Fibroblast of lung (primary cell): Measurements from ENCODE around the gene PNPLA3. TPM values are rescaled to one million over a fixed set of nuclear protein-coding genes. Genes with fewer than 3 reads are reported as not detected.

ENCODE experiments used
- DNase-seq, 2 donors: peaks; one replicate each; pipeline versions ENCODE4 v3.0.0 to v3.0.0-alpha.2; 2010; ENCODE audit warnings: low read depth in 2 of 2
- H2AFZ ChIP-seq: 2 replicates; pipeline ENCODE4 v1.5.1; 2012; ENCODE audit warnings: low read length, control low read depth, inconsistent platforms
- H3K27ac ChIP-seq: 2 replicates; pipeline ENCODE4 v1.5.1; 2011; ENCODE audit warnings: low read length, control low read depth; ENCODE audit not compliant: insufficient read depth
- H3K27me3 ChIP-seq: 2 replicates; pipeline ENCODE4 v1.5.1; 2011; ENCODE audit warnings: mild to moderate bottlenecking, low read length; ENCODE audit not compliant: control insufficient read depth, insufficient read depth
- H3K36me3 ChIP-seq: 2 replicates; pipeline ENCODE4 v1.5.1; 2011; ENCODE audit warnings: low read length; ENCODE audit not compliant: control insufficient read depth, insufficient read depth
- H3K4me1 ChIP-seq: 2 replicates; pipeline ENCODE4 v1.5.1; 2011; ENCODE audit warnings: low read length; ENCODE audit not compliant: control insufficient read depth, insufficient read depth; ENCODE audit errors: extremely low read depth
- H3K4me2 ChIP-seq: 2 replicates; pipeline ENCODE4 v1.5.1; 2011; ENCODE audit warnings: low read length, control low read depth; ENCODE audit not compliant: insufficient read depth; ENCODE audit errors: extremely low read depth
- H3K4me3 ChIP-seq, 4 experiments: fragments of 200-600 bp in 1 of 4; sonication (generic) in 1 of 4; replicated peaks in 1 of 4; 2 replicates each; pipeline ENCODE4 v1.5.1; 2011 to 2016; ENCODE audit warnings: low read length in 4 of 4, low read depth in 3 of 4, mild to moderate bottlenecking in 3 of 4, control low read depth in 2 of 4, inconsistent platforms in 1 of 4, mixed read lengths in 1 of 4; ENCODE audit not compliant: insufficient read depth in 1 of 4; ENCODE audit errors: control extremely low read depth in 1 of 4
- H3K79me2 ChIP-seq: 2 replicates; pipeline ENCODE4 v1.5.1; 2012; ENCODE audit warnings: mild to moderate bottlenecking, low read length, inconsistent platforms; ENCODE audit not compliant: control insufficient read depth, insufficient read depth
- H3K9ac ChIP-seq: 2 replicates; pipeline ENCODE4 v1.5.1; 2011; ENCODE audit warnings: mild to moderate bottlenecking, low read length, control low read depth; ENCODE audit not compliant: insufficient read depth
- H3K9me3 ChIP-seq: 2 replicates; pipeline ENCODE4 v1.5.1; 2012; ENCODE audit warnings: low read depth, low read length; ENCODE audit not compliant: control insufficient read depth, insufficient read depth
- H4K20me1 ChIP-seq: 2 replicates; pipeline ENCODE4 v1.5.1; 2011; ENCODE audit warnings: low read length; ENCODE audit not compliant: control insufficient read depth, insufficient read depth; ENCODE audit errors: extremely low read depth
- EZH2 ChIP-seq: IDR thresholded peaks from 2 replicates; pipeline ENCODE4 v1.5.1; 2012; ENCODE audit warnings: low read length, control low read depth, mild to moderate bottlenecking; ENCODE audit errors: missing control alignments
- polyA plus RNA-seq, 2 donors: library from polyadenylated mRNA; depleted of rRNA in 1 of 2; stranded (reverse) in 1 of 2; unstranded in 1 of 2; fragments of >200 nt; gene quantifications; 2 replicates each; pipeline ENCODE4 v1.2.1, GENCODE V29; 2011 to 2012; ENCODE audit warnings: missing spikeins in 1 of 2
- total RNA-seq: library from RNA; depleted of rRNA; stranded (reverse); fragments of >200 nt; gene quantifications from 2 replicates; pipeline ENCODE4 v1.2.1, GENCODE V29; 2014
- TF ChIP-seq, protein P1 (sequence below), 2 donors: IDR thresholded peaks in 1 of 2; conservative IDR thresholded peaks in 1 of 2; 1 replicate in 1 of 2; 2 replicates in 1 of 2; pipeline ENCODE4 v1.5.1; 2011 to 2012; ENCODE audit warnings: low read length in 2 of 2, control low read depth in 1 of 2, inconsistent platforms in 1 of 2, low read depth in 1 of 2, mild to moderate bottlenecking in 1 of 2

Gene PNPLA3
- total and polyA plus RNA-seq, 2 donors (not counting 1 experiment from before 2014, with no cell fraction given) = 6.8 to 12.6 TPM

DNA sequence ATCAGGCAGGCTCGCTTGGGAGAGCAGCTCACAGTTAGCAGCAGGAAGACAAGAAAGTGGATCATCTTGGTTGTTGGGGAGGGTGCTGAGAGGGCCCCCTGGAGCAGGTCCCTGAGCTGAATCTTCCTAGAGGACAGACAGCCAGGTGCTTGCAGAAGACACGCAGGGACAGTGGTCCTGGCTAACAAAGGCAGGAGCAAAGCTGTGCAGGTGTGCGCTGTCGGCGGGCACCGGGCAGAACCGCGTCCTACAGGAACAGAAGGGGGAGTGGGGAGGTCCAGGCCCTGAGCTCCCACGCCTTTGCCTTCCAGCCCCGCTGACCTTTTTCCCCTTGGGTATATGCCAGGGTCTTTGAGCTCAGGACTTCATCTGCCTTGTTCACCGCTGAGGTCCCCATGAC is 70.4 kb downstream of the PNPLA3 start:
- Histone ChIP-seq H4K20me1 (no peaks in the 10 kb centered on the region), H3K4me2 (no peak overlapping the region), H3K4me1 (peaks cover 3% of the 10 kb centered on the region), H3K9me3 (no peaks in the 10 kb centered on the region), H2AFZ (no peak overlapping the region), H3K27me3 (no peaks in the 10 kb centered on the region), H3K36me3 (peaks cover 17% of the 10 kb centered on the region), H3K9ac (no peak overlapping the region), H3K27ac (no peak overlapping the region), H3K79me2 (no peaks in the 10 kb centered on the region), H3K4me3 (no peak overlapping the region)
- TF ChIP-seq EZH2 = no peak
- TF ChIP-seq, protein P1, sequence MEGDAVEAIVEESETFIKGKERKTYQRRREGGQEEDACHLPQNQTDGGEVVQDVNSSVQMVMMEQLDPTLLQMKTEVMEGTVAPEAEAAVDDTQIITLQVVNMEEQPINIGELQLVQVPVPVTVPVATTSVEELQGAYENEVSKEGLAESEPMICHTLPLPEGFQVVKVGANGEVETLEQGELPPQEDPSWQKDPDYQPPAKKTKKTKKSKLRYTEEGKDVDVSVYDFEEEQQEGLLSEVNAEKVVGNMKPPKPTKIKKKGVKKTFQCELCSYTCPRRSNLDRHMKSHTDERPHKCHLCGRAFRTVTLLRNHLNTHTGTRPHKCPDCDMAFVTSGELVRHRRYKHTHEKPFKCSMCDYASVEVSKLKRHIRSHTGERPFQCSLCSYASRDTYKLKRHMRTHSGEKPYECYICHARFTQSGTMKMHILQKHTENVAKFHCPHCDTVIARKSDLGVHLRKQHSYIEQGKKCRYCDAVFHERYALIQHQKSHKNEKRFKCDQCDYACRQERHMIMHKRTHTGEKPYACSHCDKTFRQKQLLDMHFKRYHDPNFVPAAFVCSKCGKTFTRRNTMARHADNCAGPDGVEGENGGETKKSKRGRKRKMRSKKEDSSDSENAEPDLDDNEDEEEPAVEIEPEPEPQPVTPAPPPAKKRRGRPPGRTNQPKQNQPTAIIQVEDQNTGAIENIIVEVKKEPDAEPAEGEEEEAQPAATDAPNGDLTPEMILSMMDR (conservative IDR thresholded peaks at IDR 0.05 in 1 of 2, IDR thresholded peaks at IDR 0.05 in 1 of 2; ENCODE audit: low read depth in 1 of 2, low read length in 2 of 2) = no peak
- DNase-seq = no peak

DNA sequence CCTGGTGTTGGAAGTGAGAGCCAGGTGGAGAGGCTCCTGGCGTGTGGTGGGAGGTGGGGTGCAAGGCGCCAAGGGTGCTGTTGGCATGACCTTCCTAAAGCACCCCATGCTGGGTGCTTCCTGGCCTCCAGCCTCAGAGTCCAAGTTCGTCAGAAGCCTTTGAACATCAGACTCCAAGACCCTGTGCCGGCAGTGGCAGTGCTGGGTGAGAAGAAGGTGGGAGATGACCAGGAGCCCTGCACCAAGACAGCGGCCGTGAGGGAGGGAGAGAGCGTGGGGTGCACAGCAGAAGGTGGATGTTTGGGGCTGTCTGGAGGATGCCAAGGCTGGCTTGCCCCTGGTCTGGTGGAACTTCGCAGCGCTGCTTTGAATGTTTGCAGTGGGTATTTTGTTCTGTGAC is 70.8 kb downstream of the PNPLA3 start:
- no peaks in the 10 kb centered on the region for H3K9me3 ChIP-seq
- no peak overlapping the region for H3K4me3 ChIP-seq
- H2AFZ ChIP-seq = no peak overlapping the region
- no peak overlapping the region for H3K9ac ChIP-seq
- peaks cover 17% of the 10 kb centered on the region for H3K36me3 ChIP-seq
- TF ChIP-seq, protein P1 (conservative IDR thresholded peaks at IDR 0.05 in 1 of 2, IDR thresholded peaks at IDR 0.05 in 1 of 2; ENCODE audit: low read depth in 1 of 2, low read length in 2 of 2) = no peak
- TF ChIP-seq EZH2 = no peak
- H3K27ac ChIP-seq = no peak overlapping the region
- H3K27me3 ChIP-seq = no peaks in the 10 kb centered on the region
- peaks cover 3% of the 10 kb centered on the region for H3K4me1 ChIP-seq
- no peaks in the 10 kb centered on the region for H3K79me2 ChIP-seq
- no peak for DNase-seq
- no peaks in the 10 kb centered on the region for H4K20me1 ChIP-seq
- H3K4me2 ChIP-seq = no peak overlapping the region

DNA sequence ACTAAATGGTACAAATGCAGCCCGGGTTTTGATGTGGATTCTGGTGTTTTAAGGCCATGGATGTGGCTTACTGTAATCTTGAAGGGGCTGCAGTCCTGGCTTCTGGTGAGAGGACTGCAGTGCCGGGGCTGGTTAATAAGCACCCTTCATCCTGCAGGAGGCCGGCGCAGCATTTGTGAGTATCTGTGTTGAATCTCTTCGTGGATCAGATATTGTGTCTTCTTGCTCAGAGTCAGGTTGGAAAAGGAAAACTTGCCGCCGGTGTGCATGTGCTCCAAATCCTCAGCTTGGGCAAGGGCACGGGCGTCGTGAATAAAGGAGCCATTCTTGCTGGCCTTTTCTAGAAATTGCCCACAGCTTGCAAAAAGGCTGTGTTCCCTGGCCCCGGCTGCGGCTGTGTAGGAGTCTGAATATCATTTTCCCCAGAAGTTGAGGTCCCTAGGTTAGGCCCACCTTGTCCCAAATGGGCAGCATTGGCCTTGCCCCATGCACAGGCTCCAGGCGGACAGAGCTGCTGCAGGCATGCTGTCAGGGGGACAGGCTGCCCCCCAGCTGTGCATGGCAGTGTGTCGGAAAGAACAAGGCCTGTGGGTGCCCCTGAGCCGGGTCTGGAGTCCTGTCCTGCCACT is 71.6 kb downstream of the PNPLA3 start:
- H3K4me1 ChIP-seq = peaks cover 3% of the 10 kb centered on the region
- no peak for TF ChIP-seq EZH2
- TF ChIP-seq, protein P1 (conservative IDR thresholded peaks at IDR 0.05 in 1 of 2, IDR thresholded peaks at IDR 0.05 in 1 of 2; ENCODE audit: low read depth in 1 of 2, low read length in 2 of 2) = no peak
- no peaks in the 10 kb centered on the region for H3K79me2 ChIP-seq
- H3K27me3 ChIP-seq = no peaks in the 10 kb centered on the region
- H3K4me3 ChIP-seq = no peak overlapping the region
- no peak overlapping the region for H3K4me2 ChIP-seq
- no peaks in the 10 kb centered on the region for H3K9me3 ChIP-seq
- H3K36me3 ChIP-seq = peaks cover 17% of the 10 kb centered on the region
- DNase-seq = no peak
- H4K20me1 ChIP-seq = no peaks in the 10 kb centered on the region
- H3K27ac ChIP-seq = no peak overlapping the region
- H3K9ac ChIP-seq = no peak overlapping the region
- no peak overlapping the region for H2AFZ ChIP-seq
